ENCODE data around the gene TTC28. TPM values are rescaled to one million over a fixed set of nuclear protein-coding genes. Genes with fewer than 3 reads are reported as not detected.
"Not testable (repeated sequence)": the region's sequence is repeated elsewhere in the genome, so short reads cannot be mapped to it uniquely, and the experiment has no call there.

Gene TTC28
- total and polyA plus RNA-seq, 7 donors = 1.2 to 12.1 (median 3.5) TPM

- no peak for DNase-seq
- Histone ChIP-seq H3K27ac (no peak overlapping the region), H3K27me3 (ENCODE audit: insufficient read depth in 3 of 3, low read length in 2 of 3) (no peaks in the 10 kb centered on the region), H3K4me3 (no peak overlapping the region), H3K36me3 (ENCODE audit: insufficient read depth in 1 of 2, low read depth in 1 of 2) (no peaks in the 10 kb centered on the region), H3K9me3 (no peaks in the 10 kb centered on the region), H3K4me1 (no peaks in the 10 kb centered on the region)
- intact Hi-C loops (cut with DNase I) = no loop called here
- no peak for ATAC-seq
- no peak for TF ChIP-seq CTCF (IDR thresholded peaks at IDR 0.05)
Observed at GRCh38 chr22:28171712-28172111, 507.9 kb downstream of the TTC28 start.

- DNase-seq (no peak), ATAC-seq (no peak)
- H3K4me1 ChIP-seq = no peaks in the 10 kb centered on the region
- intact Hi-C loops (cut with DNase I) = no loop called here
- no peaks in the 10 kb centered on the region for H3K9me3 ChIP-seq
- no peak for TF ChIP-seq CTCF (IDR thresholded peaks at IDR 0.05)
- H3K27ac ChIP-seq = no peak overlapping the region
- H3K4me3 ChIP-seq = no peak overlapping the region
- 59 to 66% (median 64%) methylated on average over 2 of the region's 2 CpGs for WGBS, 3 donors
- no peaks in the 10 kb centered on the region for H3K36me3 ChIP-seq (ENCODE audit: insufficient read depth in 1 of 2, low read depth in 1 of 2)
- no peaks in the 10 kb centered on the region for H3K27me3 ChIP-seq (ENCODE audit: insufficient read depth in 3 of 3, low read length in 2 of 3)
Observed at GRCh38 chr22:28171115-28171514, 508.5 kb downstream of the TTC28 start.

GRCh38 chr22:28169314-28169713, 510.3 kb downstream of the TTC28 start:
- DNase-seq; ATAC-seq; intact Hi-C loops (cut with DNase I); H3K9me3 ChIP-seq; H3K4me1 ChIP-seq; H3K27ac ChIP-seq; H3K36me3 ChIP-seq (ENCODE audit: insufficient read depth in 1 of 2, low read depth in 1 of 2); H3K27me3 ChIP-seq (ENCODE audit: insufficient read depth in 3 of 3, low read length in 2 of 3); H3K4me3 ChIP-seq: not testable (repeated sequence)
- 99 to 100% (median 100%) methylated on average over 2 of the region's 2 CpGs for WGBS, 3 donors

- TF ChIP-seq CTCF (IDR thresholded peaks at IDR 0.05) = no peak
- H3K4me3 ChIP-seq = no peak overlapping the region
- H3K4me1 ChIP-seq = no peaks in the 10 kb centered on the region
- intact Hi-C loops (cut with DNase I) = no loop called here
- H3K27ac ChIP-seq = no peak overlapping the region
- DNase-seq = no peak
- peaks cover 6% of the 10 kb centered on the region for H3K9me3 ChIP-seq
- no peaks in the 10 kb centered on the region for H3K36me3 ChIP-seq (ENCODE audit: insufficient read depth in 1 of 2, low read depth in 1 of 2)
- no peaks in the 10 kb centered on the region for H3K27me3 ChIP-seq (ENCODE audit: insufficient read depth in 3 of 3, low read length in 2 of 3)
- ATAC-seq = no peak
Observed at GRCh38 chr22:28155808-28156207, 523.8 kb downstream of the TTC28 start.

- ATAC-seq = no peak
- 78 to 86% (median 79%) methylated on average over 2 of the region's 2 CpGs for WGBS, 3 donors
- intact Hi-C loops (cut with DNase I) = no loop called here
- H3K9me3 ChIP-seq = peaks cover 6% of the 10 kb centered on the region
- H3K4me3 ChIP-seq = no peak overlapping the region
- H3K36me3 ChIP-seq (ENCODE audit: insufficient read depth in 1 of 2, low read depth in 1 of 2) = no peaks in the 10 kb centered on the region
- no peak overlapping the region for H3K27ac ChIP-seq
- no peak for TF ChIP-seq CTCF (IDR thresholded peaks at IDR 0.05)
- no peaks in the 10 kb centered on the region for H3K4me1 ChIP-seq
- no peak for DNase-seq
- H3K27me3 ChIP-seq (ENCODE audit: insufficient read depth in 3 of 3, low read length in 2 of 3) = no peaks in the 10 kb centered on the region
Observed at GRCh38 chr22:28154861-28155260, 524.8 kb downstream of the TTC28 start.

Measured in psoas muscle (tissue), 8 donors.